HEK293 (cell line): ENCODE data around the gene NAV2.

Experiments used
- CTCF ChIA-PET: fragments of 350-600 bp; formaldehyde crosslinking; extraction: SDS; loops from one replicate; lab custom pipeline; 2021; ENCODE audit warnings: antibody characterized with exemption; lab: Yijun Ruan, JAX
- POLR2A ChIA-PET: fragments of 300-600 bp; formaldehyde crosslinking; extraction: SDS; loops from one replicate; lab custom pipeline; 2020; ENCODE audit warnings: antibody characterized with exemption, inconsistent platforms; lab: Yijun Ruan, JAX
- H3K27ac ChIP-seq: fragments of 200-500 bp; sonication (Bioruptor generic); 2 replicates; pipeline ENCODE4 v1.5.1; 2014; ENCODE audit warnings: low read depth, low read length, control low read depth, inconsistent platforms; ENCODE audit errors: extremely low read depth
- H3K36me3 ChIP-seq, 2 experiments: fragments of 200-500 bp in 1 of 2; sonication (Bioruptor generic) in 1 of 2; 1 replicate in 1 of 2; 2 replicates in 1 of 2; pipeline ENCODE4 v1.5.1; 2014 to 2017; ENCODE audit warnings: inconsistent platforms in 2 of 2, low read length in 2 of 2; ENCODE audit not compliant: control insufficient read depth in 2 of 2, insufficient read depth in 1 of 2
- H3K4me1 ChIP-seq: fragments of 200-500 bp; sonication (Bioruptor generic); 2 replicates; pipeline ENCODE4 v1.5.1; 2014; ENCODE audit warnings: mild to moderate bottlenecking, low read length, inconsistent platforms; ENCODE audit not compliant: control insufficient read depth, insufficient read depth
- H3K4me3 ChIP-seq: 2 replicates; pipeline ENCODE4 v1.5.1; 2011; ENCODE audit warnings: low read depth, mild to moderate bottlenecking, control low read depth, low read length, moderate library complexity
- H3K9me3 ChIP-seq: fragments of 200-500 bp; sonication (Bioruptor generic); 2 replicates; pipeline ENCODE4 v1.5.1; 2014; ENCODE audit warnings: low read depth, low read length, inconsistent platforms; ENCODE audit not compliant: control insufficient read depth, insufficient read depth
- BCL11B ChIP-seq: fragments of 450-650 bp; formaldehyde crosslinking; IDR thresholded peaks from 2 replicates; pipeline ENCODE4 v1.5.1; 2016; ENCODE audit warnings: low read depth, missing biosample characterization, missing genetic modification characterization
- PRDM10 ChIP-seq: fragments of 450-650 bp; formaldehyde crosslinking; IDR thresholded peaks from 2 replicates; pipeline ENCODE4 v1.5.1; 2016; ENCODE audit warnings: missing biosample characterization, missing genetic modification characterization
- REPIN1 ChIP-seq: fragments of 450-650 bp; formaldehyde crosslinking; IDR thresholded peaks from 2 replicates; pipeline ENCODE4 v1.5.1; 2017; ENCODE audit warnings: missing biosample characterization, missing genetic modification characterization, low read depth
- REST ChIP-seq: fragments of 450-650 bp; formaldehyde crosslinking; IDR thresholded peaks from 2 replicates; pipeline ENCODE4 v1.5.1; 2016; ENCODE audit warnings: missing biosample characterization, missing genetic modification characterization
- SCRT2 ChIP-seq: fragments of 450-650 bp; formaldehyde crosslinking; IDR thresholded peaks from 2 replicates; pipeline ENCODE4 v1.5.1; 2016; ENCODE audit warnings: missing biosample characterization, missing genetic modification characterization
- ZBTB17 ChIP-seq: fragments of 450-650 bp; formaldehyde crosslinking; IDR thresholded peaks from 2 replicates; pipeline ENCODE4 v1.5.1; 2016; ENCODE audit warnings: missing biosample characterization, missing genetic modification characterization
- ZBTB26 ChIP-seq: fragments of 450-650 bp; formaldehyde crosslinking; optimal IDR thresholded peaks from 2 replicates; pipeline ENCODE3; 2016; ENCODE audit warnings: missing biosample characterization, mild to moderate bottlenecking, missing genetic modification characterization
- ZFP41 ChIP-seq: fragments of 450-650 bp; formaldehyde crosslinking; IDR thresholded peaks from 2 replicates; pipeline ENCODE4 v1.5.1; 2016; ENCODE audit warnings: missing biosample characterization, missing genetic modification characterization, borderline replicate concordance
- ZNF169 ChIP-seq: fragments of 450-650 bp; formaldehyde crosslinking; IDR thresholded peaks from 2 replicates; pipeline ENCODE4 v1.5.1; 2016; ENCODE audit warnings: missing biosample characterization, missing genetic modification characterization
- ZNF202 ChIP-seq: fragments of 450-650 bp; formaldehyde crosslinking; IDR thresholded peaks from 2 replicates; pipeline ENCODE4 v1.5.1; 2016; ENCODE audit warnings: missing biosample characterization, missing genetic modification characterization, borderline replicate concordance
- ZNF292 ChIP-seq: fragments of 450-650 bp; formaldehyde crosslinking; IDR thresholded peaks from 2 replicates; pipeline ENCODE4 v1.5.1; 2016; ENCODE audit warnings: low read depth, missing biosample characterization, missing genetic modification characterization, borderline replicate concordance
- ZNF302 ChIP-seq: fragments of 450-650 bp; formaldehyde crosslinking; IDR thresholded peaks from 2 replicates; pipeline ENCODE4 v1.5.1; 2016; ENCODE audit warnings: missing biosample characterization, missing genetic modification characterization, low read depth
- ZNF354C ChIP-seq: fragments of 450-650 bp; formaldehyde crosslinking; IDR thresholded peaks from 2 replicates; pipeline ENCODE4 v1.5.1; 2016; ENCODE audit warnings: missing biosample characterization, missing genetic modification characterization, low read depth, borderline replicate concordance
- ZNF433 ChIP-seq: fragments of 450-650 bp; formaldehyde crosslinking; IDR thresholded peaks from 2 replicates; pipeline ENCODE4 v1.5.1; 2016; ENCODE audit warnings: missing biosample characterization, missing genetic modification characterization, low read depth
- ZNF548 ChIP-seq: fragments of 450-650 bp; formaldehyde crosslinking; IDR thresholded peaks from 2 replicates; pipeline ENCODE4 v1.5.1; 2016; ENCODE audit warnings: missing biosample characterization, missing genetic modification characterization
- ZNF596 ChIP-seq: fragments of 450-650 bp; IDR thresholded peaks from 2 replicates; pipeline ENCODE4 v1.5.0; 2018; ENCODE audit warnings: missing biosample characterization, mild to moderate bottlenecking, missing genetic modification characterization, moderate library complexity
- ZNF624 ChIP-seq: fragments of 450-650 bp; formaldehyde crosslinking; IDR thresholded peaks from 2 replicates; pipeline ENCODE4 v1.5.1; 2017; ENCODE audit warnings: missing biosample characterization, missing genetic modification characterization
- ZNF626 ChIP-seq: fragments of 450-650 bp; sonication (Bioruptor Pico); formaldehyde crosslinking; IDR thresholded peaks from 2 replicates; pipeline ENCODE4 v1.5.1; 2018; ENCODE audit warnings: missing biosample characterization, missing genetic modification characterization, inconsistent platforms
- ZNF704 ChIP-seq: fragments of 450-650 bp; formaldehyde crosslinking; IDR thresholded peaks from 2 replicates; pipeline ENCODE4 v1.5.1; 2016; ENCODE audit warnings: missing biosample characterization, missing genetic modification characterization

NAV2 gene

GRCh38 chr11:20137637-20138036 is 425.0 kb downstream of the NAV2 start:
- POLR2A ChIA-PET, result no interaction called here
- Histone ChIP-seq H3K27ac (no peak overlapping the region), H3K4me3 (no peak overlapping the region), H3K4me1 (no peaks in the 10 kb centered on the region), H3K36me3 (no peaks in the 10 kb centered on the region), H3K9me3 (no peaks in the 10 kb centered on the region)
- CTCF ChIA-PET, result interaction anchor here (0.6 to 6.9 kb wide), 3 partner anchors 9 to 463 kb away, joined by 3 to 52 read pairs (median 18); no protein-coding TSS in a partner anchor
- no peak for TF ChIP-seq ZNF202 (tag by site-specific recombination)
- no peak for TF ChIP-seq ZNF169 (tag by site-specific recombination)
- no peak for TF ChIP-seq REPIN1 (tag by site-specific recombination)
- TF ChIP-seq ZBTB26 (tag by site-specific recombination), result no peak
- TF ChIP-seq ZNF548, result no peak
- no peak for TF ChIP-seq ZNF596 (tag by site-specific recombination)
- TF ChIP-seq ZBTB17 (tag by site-specific recombination), result no peak
- TF ChIP-seq SCRT2 (tag by site-specific recombination), result no peak
- no peak for TF ChIP-seq ZNF704 (tag by site-specific recombination)
- TF ChIP-seq ZFP41 (tag by site-specific recombination), result no peak
- TF ChIP-seq BCL11B (tag by site-specific recombination), result no peak
- no peak for TF ChIP-seq REST (tag by site-specific recombination)
- TF ChIP-seq ZNF354C, result no peak
- TF ChIP-seq ZNF626 (tag by site-specific recombination), result no peak
- no peak for TF ChIP-seq PRDM10
- no peak for TF ChIP-seq ZNF302 (tag by site-specific recombination)
- no peak for TF ChIP-seq ZNF624
- no peak for TF ChIP-seq ZNF292
- no peak for TF ChIP-seq ZNF433 (tag by site-specific recombination)
